Thoracic aorta (tissue), 2 donors: ENCODE data around the gene ROR1. TPM values are rescaled to one million over a fixed set of nuclear protein-coding genes. Genes with fewer than 3 reads are reported as not detected.
"Not testable (repeated sequence)": the region's sequence is repeated elsewhere in the genome, so short reads cannot be mapped to it uniquely, and the experiment has no call there.

ENCODE experiments used
- ATAC-seq: fragments of 150-250 bp; one replicate; pipeline ENCODE4 v1.8.0; 2017; ENCODE audit warnings: low read depth; ENCODE audit not compliant: insufficient number of reproducible peaks, low FRiP score
- DNase-seq: peaks from one replicate; pipeline ENCODE4 v3.0.0-alpha.2; 2020; ENCODE audit warnings: low spot score
- H3K27ac ChIP-seq, 2 donors: fragments of 200-600 bp; sonication (generic); 1 replicate in 1 of 2; 2 replicates in 1 of 2; pipeline ENCODE4 v1.5.1; 2016; ENCODE audit warnings: mild to moderate bottlenecking in 2 of 2, moderate library complexity in 2 of 2
- H3K27me3 ChIP-seq: fragments of 200-600 bp; sonication (generic); replicated peaks from 2 replicates; pipeline ENCODE4 v1.6.0; 2016; ENCODE audit warnings: mild to moderate bottlenecking; ENCODE audit not compliant: insufficient read depth
- H3K36me3 ChIP-seq: fragments of 200-600 bp; sonication (generic); one replicate; pipeline ENCODE4 v1.5.1; 2016
- H3K4me1 ChIP-seq, 2 donors: fragments of 200-600 bp; sonication (generic); 1 replicate in 1 of 2; 2 replicates in 1 of 2; pipeline versions ENCODE4 v1.5.1 to v1.6.0; 2016; ENCODE audit warnings: low read depth in 2 of 2, mild to moderate bottlenecking in 1 of 2; ENCODE audit not compliant: control insufficient read depth in 1 of 2
- H3K4me3 ChIP-seq: fragments of 200-600 bp; sonication (generic); 2 replicates; pipeline ENCODE4 v1.5.1; 2016; ENCODE audit warnings: mild to moderate bottlenecking
- H3K9me3 ChIP-seq: fragments of 200-600 bp; sonication (generic); 2 replicates; pipeline ENCODE4 v1.5.1; 2016
- total RNA-seq, 2 donors: library from RNA; depleted of rRNA; stranded (reverse); fragments of >200 nt; gene quantifications; one replicate each; pipeline versions ENCODE4 v1.1.0 to v1.2.3, GENCODE V29; 2016
- TF ChIP-seq, protein P1 (sequence below): fragments of 200-600 bp; sonication (generic); IDR thresholded peaks from one replicate; pipeline ENCODE4 v1.5.1; 2019; ENCODE audit warnings: antibody characterized with exemption

The ROR1 gene
- total RNA-seq, 2 donors from 2014 or later: 41.2 to 51.8 TPM

DNA sequence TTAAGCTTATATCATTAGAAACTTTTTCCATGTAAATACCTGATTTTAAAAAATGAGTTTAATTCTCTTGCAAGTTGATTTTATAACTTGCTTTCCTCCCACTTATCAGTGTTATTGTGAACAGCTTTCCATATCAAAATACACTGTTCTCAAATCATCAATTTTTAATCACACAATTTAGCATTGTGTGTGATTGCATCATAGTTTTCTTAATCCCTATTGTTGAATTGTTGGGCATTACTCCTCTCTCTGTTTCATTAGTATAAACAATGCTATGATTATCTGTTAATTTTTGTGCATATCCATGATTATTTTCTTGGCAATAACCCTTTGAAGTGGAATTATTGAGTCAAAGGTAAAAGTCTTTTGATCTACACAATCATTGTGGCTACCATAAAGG, 48.7 kb downstream of the ROR1 start:
- peaks cover 11 to 62% of the 10 kb centered on the region in 2 donors for H3K4me1 ChIP-seq
- TF ChIP-seq, protein P1, sequence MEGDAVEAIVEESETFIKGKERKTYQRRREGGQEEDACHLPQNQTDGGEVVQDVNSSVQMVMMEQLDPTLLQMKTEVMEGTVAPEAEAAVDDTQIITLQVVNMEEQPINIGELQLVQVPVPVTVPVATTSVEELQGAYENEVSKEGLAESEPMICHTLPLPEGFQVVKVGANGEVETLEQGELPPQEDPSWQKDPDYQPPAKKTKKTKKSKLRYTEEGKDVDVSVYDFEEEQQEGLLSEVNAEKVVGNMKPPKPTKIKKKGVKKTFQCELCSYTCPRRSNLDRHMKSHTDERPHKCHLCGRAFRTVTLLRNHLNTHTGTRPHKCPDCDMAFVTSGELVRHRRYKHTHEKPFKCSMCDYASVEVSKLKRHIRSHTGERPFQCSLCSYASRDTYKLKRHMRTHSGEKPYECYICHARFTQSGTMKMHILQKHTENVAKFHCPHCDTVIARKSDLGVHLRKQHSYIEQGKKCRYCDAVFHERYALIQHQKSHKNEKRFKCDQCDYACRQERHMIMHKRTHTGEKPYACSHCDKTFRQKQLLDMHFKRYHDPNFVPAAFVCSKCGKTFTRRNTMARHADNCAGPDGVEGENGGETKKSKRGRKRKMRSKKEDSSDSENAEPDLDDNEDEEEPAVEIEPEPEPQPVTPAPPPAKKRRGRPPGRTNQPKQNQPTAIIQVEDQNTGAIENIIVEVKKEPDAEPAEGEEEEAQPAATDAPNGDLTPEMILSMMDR: no peak
- DNase-seq (no peak), ATAC-seq (no peak)
- no peak overlapping the region for H3K27ac ChIP-seq
- no peaks in the 10 kb centered on the region for H3K36me3 ChIP-seq
- H3K9me3 ChIP-seq: no peaks in the 10 kb centered on the region
- no peak overlapping the region for H3K4me3 ChIP-seq
- H3K27me3 ChIP-seq: no peaks in the 10 kb centered on the region

DNA sequence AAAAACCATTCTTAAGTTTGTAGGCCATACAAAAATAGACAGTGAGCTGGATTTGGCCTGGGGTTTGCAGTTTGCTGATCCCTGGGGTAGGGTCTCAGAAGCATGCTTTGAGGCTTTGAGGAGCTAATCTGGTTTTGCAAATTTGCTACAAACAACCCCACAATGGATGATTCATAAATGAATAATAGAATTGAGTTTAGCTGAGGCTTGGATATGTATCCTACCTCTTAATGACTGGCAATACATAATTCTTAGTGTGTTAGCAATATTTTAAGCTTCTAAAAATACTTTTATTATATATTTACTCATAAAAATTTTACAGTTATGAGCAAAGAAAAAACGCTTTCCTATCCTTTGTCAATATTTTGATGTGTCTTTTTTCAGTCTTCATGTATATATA, 50.6 kb downstream of the ROR1 start:
- Histone ChIP-seq H3K4me1 (peaks cover 16 to 62% of the 10 kb centered on the region in 2 donors), H3K27me3 (no peaks in the 10 kb centered on the region), H3K27ac (peak overlapping the region in 1 of 2 donors; percentile 5), H3K36me3 (no peaks in the 10 kb centered on the region), H3K9me3 (no peaks in the 10 kb centered on the region), H3K4me3 (no peak overlapping the region)
- ATAC-seq: no peak
- DNase-seq: no peak
- TF ChIP-seq, protein P1: no peak

DNA sequence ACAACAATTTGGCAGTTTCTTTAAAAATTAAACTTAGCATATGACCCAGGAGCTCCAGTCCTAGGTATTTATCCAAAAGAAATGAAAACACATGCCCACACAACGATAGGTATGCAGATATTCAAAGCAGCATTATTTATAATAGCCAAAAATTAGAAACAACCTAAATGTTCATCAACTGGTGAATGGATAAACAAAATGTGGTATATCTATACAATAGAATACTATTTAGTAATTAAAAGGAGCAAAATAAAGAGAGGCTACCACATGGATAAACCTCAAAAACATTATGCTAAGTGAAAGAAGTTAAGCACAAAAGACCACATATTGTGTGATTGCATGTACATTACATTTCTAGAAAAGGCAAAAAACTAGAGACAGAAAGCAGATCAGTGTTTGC, 51.3 kb downstream of the ROR1 start:
- no peak for DNase-seq
- Histone ChIP-seq H3K36me3 (no peaks in the 10 kb centered on the region), H3K27ac (peak overlapping the region in 1 of 2 donors; percentile 5), H3K9me3 (no peaks in the 10 kb centered on the region), H3K4me1 (peaks cover 19 to 66% of the 10 kb centered on the region in 2 donors), H3K27me3 (no peaks in the 10 kb centered on the region), H3K4me3 (no peak overlapping the region)
- no peak for ATAC-seq
- TF ChIP-seq, protein P1: no peak

DNA sequence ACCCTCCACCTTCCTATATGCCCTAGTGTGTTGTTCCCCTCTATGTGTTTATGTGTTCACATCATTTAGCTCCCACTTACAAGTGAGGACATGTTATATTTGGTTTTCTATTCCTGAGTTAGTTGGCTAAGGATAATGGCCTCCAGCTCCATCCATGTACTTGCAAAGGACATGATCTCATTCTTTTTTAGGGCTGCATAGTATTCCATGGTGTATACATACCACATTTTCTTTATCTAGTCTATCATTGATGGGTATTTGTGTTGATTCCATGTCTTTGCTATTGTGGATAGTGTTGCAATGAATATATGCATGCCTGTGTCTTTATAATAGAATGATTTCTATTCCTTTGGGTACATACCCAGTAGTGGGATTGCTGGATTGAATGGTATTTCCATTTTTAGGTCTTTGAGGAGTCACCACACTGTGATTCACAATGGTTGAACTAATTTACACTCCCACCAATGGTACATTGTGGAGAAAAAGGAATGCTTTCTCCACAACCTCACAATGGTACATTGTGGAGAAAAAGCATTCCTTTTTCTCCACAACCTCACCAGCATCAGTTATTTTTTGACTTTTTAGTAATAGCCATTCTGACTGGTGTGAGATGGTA, 52.5 kb downstream of the ROR1 start:
- not testable (repeated sequence) for H3K27me3 ChIP-seq, H3K36me3 ChIP-seq, ATAC-seq, H3K27ac ChIP-seq, H3K4me3 ChIP-seq, DNase-seq, H3K9me3 ChIP-seq
- peaks cover 20 to 66% of the 10 kb centered on the region in 2 donors for H3K4me1 ChIP-seq

DNA sequence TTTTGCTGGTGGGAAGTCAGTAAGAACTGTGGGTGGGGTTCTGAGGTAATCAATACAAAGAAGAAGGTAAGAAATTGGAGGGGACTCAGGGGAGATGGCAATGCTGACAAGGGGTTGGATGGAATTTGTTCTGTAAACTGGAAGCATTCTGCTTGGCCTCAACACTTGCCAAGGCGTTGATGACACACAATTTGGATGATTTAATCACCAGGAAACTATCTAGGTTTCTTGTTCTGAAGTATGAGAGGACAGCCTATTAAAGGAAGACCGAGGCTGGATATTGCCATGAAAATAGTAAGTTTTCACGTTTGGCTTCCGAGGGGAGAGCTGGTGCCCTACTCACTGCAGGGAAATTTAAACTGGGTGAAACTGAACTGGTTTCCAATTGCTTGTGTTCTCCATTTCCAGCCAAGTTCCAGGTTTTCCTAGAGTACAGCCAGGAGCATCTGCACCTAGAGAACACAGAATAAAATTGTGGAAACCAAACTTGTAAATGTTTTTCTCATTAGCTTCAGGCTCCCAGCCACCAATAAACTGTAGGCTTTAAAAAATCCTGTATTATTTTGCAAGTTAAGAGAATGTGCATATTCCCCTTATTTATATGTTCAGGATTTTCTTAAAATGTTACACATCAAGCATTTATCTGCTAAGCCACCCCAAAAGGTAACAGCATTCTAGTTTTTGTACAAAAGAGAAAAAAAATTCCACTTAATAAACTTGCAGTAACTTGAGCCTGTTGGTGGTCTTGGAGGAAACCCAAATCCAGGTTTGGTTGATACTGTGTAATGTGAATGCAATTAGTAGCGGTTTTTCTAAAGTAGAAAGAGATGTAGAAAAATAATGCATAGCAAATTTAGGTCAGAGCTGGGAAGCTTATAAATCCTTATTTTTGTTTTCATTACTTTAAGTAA, 53.8 kb downstream of the ROR1 start:
- Histone ChIP-seq H3K4me1 (peaks cover 17 to 72% of the 10 kb centered on the region in 2 donors), H3K9me3 (no peaks in the 10 kb centered on the region), H3K27ac (peak overlapping the region; percentile 4 to 62), H3K36me3 (no peaks in the 10 kb centered on the region), H3K27me3 (no peaks in the 10 kb centered on the region), H3K4me3 (no peak overlapping the region)
- TF ChIP-seq, protein P1: no peak
- ATAC-seq (no peak), DNase-seq (no peak)
